Measurements from ENCODE around the gene PLEKHA5. TPM values are rescaled to one million over a fixed set of nuclear protein-coding genes. Genes with fewer than 3 reads are reported as not detected.

The PLEKHA5 gene
- total and polyA plus RNA-seq, 2 donors from 2014 or later: 26.6 to 52.9 TPM

DNA sequence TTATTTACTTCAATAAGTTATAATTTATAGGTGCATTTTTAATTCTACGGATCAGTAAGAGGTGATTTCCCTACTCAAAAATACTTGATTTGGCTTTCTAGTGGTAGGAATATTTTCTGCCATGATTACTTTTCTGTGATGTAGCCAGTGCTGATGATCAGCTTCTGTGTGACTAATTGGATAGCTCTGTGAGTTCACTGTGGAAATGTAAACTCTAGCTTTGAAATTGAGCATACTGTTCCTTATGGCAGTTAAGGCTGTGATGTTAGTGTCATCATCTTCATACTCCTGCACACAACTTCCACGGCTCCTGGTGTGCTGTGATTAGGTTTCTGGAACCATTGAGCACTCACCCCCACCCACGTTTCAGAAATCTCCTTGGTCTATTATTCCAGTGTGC lies 48.2 kb downstream of the PLEKHA5 start:
- H3K27ac ChIP-seq (ENCODE audit: low read depth in 2 of 2, low read length in 2 of 2): no peak overlapping the region
- H3K9ac ChIP-seq (ENCODE audit: low read length in 3 of 3): no peak overlapping the region
- TF ChIP-seq, protein P1, sequence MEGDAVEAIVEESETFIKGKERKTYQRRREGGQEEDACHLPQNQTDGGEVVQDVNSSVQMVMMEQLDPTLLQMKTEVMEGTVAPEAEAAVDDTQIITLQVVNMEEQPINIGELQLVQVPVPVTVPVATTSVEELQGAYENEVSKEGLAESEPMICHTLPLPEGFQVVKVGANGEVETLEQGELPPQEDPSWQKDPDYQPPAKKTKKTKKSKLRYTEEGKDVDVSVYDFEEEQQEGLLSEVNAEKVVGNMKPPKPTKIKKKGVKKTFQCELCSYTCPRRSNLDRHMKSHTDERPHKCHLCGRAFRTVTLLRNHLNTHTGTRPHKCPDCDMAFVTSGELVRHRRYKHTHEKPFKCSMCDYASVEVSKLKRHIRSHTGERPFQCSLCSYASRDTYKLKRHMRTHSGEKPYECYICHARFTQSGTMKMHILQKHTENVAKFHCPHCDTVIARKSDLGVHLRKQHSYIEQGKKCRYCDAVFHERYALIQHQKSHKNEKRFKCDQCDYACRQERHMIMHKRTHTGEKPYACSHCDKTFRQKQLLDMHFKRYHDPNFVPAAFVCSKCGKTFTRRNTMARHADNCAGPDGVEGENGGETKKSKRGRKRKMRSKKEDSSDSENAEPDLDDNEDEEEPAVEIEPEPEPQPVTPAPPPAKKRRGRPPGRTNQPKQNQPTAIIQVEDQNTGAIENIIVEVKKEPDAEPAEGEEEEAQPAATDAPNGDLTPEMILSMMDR (IDR thresholded peaks at IDR 0.05; ENCODE audit: borderline replicate concordance, extremely low read depth, insufficient read depth): no peak
- intact Hi-C loops (cut with DNase I): no loop called here
- peaks cover 0 to 9% (median 2%) of the 10 kb centered on the region in 3 donors for H3K4me1 ChIP-seq (ENCODE audit: control insufficient read depth in 2 of 3, insufficient read depth in 2 of 3, low read depth in 1 of 3, low read length in 3 of 3)
- no peak for DNase-seq
- H3K27me3 ChIP-seq (ENCODE audit: control insufficient read depth, insufficient read depth, low read length): no peaks in the 10 kb centered on the region
- FAIRE-seq: no peak
- no peaks in the 10 kb centered on the region for H3K36me3 ChIP-seq (ENCODE audit: control insufficient read depth in 2 of 3, insufficient read depth in 3 of 3, low read length in 3 of 3)
- no peak overlapping the region for H3K4me3 ChIP-seq (ENCODE audit: low read length in 3 of 3)
- H3K9me3 ChIP-seq (ENCODE audit: control insufficient read depth in 2 of 3, insufficient read depth in 1 of 3, low read length in 3 of 3): no peaks in the 10 kb centered on the region

DNA sequence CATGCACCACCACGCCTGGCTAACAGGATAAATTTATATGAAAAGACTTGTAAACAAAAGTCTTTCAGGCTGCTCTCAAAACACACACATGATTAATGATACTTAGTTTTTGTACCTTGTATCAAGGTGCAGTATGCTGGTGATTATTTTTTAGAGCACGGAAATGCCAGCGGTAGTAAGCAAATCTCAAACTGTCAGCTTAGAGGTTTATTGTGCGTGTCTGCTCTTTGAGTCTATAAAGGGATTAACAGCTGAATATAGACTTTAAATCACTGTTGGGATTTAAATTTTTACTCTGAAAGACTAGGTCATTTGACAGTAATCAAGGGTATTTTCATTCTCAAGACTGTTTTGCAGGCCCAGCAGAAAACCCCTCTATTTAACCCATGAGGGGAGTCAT lies 50.5 kb downstream of the PLEKHA5 start:
- intact Hi-C loops (cut with DNase I): no loop called here
- Histone ChIP-seq H3K27me3 (ENCODE audit: control insufficient read depth, insufficient read depth, low read length) (no peaks in the 10 kb centered on the region), H3K36me3 (ENCODE audit: control insufficient read depth in 2 of 3, insufficient read depth in 3 of 3, low read length in 3 of 3) (no peaks in the 10 kb centered on the region), H3K27ac (ENCODE audit: low read depth in 2 of 2, low read length in 2 of 2) (no peak overlapping the region), H3K9me3 (ENCODE audit: control insufficient read depth in 2 of 3, insufficient read depth in 1 of 3, low read length in 3 of 3) (no peaks in the 10 kb centered on the region), H3K4me3 (ENCODE audit: low read length in 3 of 3) (no peak overlapping the region), H3K4me1 (ENCODE audit: control insufficient read depth in 2 of 3, insufficient read depth in 2 of 3, low read depth in 1 of 3, low read length in 3 of 3) (peaks cover 0 to 9% (median 4%) of the 10 kb centered on the region in 3 donors), H3K9ac (ENCODE audit: low read length in 3 of 3) (no peak overlapping the region)
- TF ChIP-seq, protein P1 (IDR thresholded peaks at IDR 0.05; ENCODE audit: borderline replicate concordance, extremely low read depth, insufficient read depth): no peak
- DNase-seq (peak in 1 of 5 donors; percentile 40), FAIRE-seq (peak; percentile 37)

DNA sequence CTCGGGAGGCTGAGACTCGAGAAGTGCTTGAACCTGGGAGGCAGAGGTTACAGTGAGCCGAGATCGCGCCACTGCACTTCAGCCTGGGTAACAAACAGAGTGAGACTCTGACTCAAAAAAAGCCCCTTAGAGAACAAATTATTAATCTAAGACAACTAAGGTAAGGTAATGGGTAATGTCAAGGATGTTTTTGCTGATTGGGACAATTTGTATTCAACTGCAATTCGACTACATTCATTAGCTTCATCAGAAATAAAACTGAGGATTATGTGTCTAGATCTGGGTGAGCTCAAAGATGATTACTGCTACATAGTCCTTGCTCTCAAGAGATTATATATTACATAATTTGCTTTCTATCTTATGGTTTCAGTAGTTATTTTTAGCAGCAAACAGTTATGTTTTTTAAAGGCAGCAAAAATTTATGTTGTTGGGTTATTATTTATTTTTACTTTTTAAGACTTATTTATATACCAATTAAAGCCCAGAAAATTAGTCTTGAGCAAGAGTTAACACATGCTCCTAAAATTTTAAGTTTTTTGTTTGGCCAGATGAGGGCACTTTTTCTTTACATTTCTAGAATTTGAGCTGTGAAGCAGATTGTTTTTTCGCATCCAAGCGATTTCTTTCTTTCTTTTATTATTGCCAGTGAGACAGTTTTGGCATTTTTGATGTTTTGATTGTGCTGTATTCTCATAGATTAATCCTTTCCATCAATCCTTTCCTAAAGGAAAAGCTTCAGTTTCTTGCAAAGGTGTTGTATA lies 52.3 kb downstream of the PLEKHA5 start:
- no peaks in the 10 kb centered on the region for H3K9me3 ChIP-seq (ENCODE audit: control insufficient read depth in 2 of 3, insufficient read depth in 1 of 3, low read length in 3 of 3)
- H3K27ac ChIP-seq (ENCODE audit: low read depth in 2 of 2, low read length in 2 of 2): no peak overlapping the region
- H3K9ac ChIP-seq (ENCODE audit: low read length in 3 of 3): peak overlapping the region in 1 of 3 donors; percentile 30
- peaks cover 0 to 16% (median 4%) of the 10 kb centered on the region in 3 donors for H3K4me1 ChIP-seq (ENCODE audit: control insufficient read depth in 2 of 3, insufficient read depth in 2 of 3, low read depth in 1 of 3, low read length in 3 of 3)
- H3K27me3 ChIP-seq (ENCODE audit: control insufficient read depth, insufficient read depth, low read length): no peaks in the 10 kb centered on the region
- TF ChIP-seq, protein P1 (IDR thresholded peaks at IDR 0.05; ENCODE audit: borderline replicate concordance, extremely low read depth, insufficient read depth): peak; percentile 19
- FAIRE-seq (peak; percentile 44), DNase-seq (peak in 1 of 5 donors; percentile 24)
- intact Hi-C loops (cut with DNase I): no loop called here
- no peaks in the 10 kb centered on the region for H3K36me3 ChIP-seq (ENCODE audit: control insufficient read depth in 2 of 3, insufficient read depth in 3 of 3, low read length in 3 of 3)
- H3K4me3 ChIP-seq (ENCODE audit: low read length in 3 of 3): no peak overlapping the region

Measured in kidney (tissue), 14 donors.